WTC11 (cell line): ENCODE measurements around the gene LSM2.

Experiments used
- CREM ChIP-seq: sonication (generic); formaldehyde crosslinking; IDR thresholded peaks from 2 replicates; pipeline ENCODE4 v1.8.1; 2022; ENCODE audit warnings: mild to moderate bottlenecking, missing genetic modification reagents, moderate library complexity
- MXD4 ChIP-seq: fragments of 250-450 bp; sonication (Bioruptor Pico); IDR thresholded peaks from 2 replicates; pipeline ENCODE4 v1.8.0; 2021; ENCODE audit warnings: mild to moderate bottlenecking, moderate library complexity, borderline replicate concordance
- NFYB ChIP-seq: sonication (generic); formaldehyde crosslinking; conservative IDR thresholded peaks from 2 replicates; pipeline ENCODE4 v1.8.0; 2022; ENCODE audit warnings: low read depth, missing genetic modification reagents
- ZNF138 ChIP-seq: sonication (generic); formaldehyde crosslinking; conservative IDR thresholded peaks from 2 replicates; pipeline ENCODE4 v1.8.1; 2022; ENCODE audit warnings: mild to moderate bottlenecking, moderate library complexity, missing genetic modification reagents
- TF ChIP-seq, protein P1 (sequence below): fragments of 200-600 bp; IDR thresholded peaks from 2 replicates; pipeline ENCODE4 v1.8.0; 2022; ENCODE audit warnings: antibody characterized with exemption
- TF ChIP-seq, protein P2 (sequence below): sonication (generic); formaldehyde crosslinking; IDR thresholded peaks from 2 replicates; pipeline ENCODE4 v1.8.0; 2023; ENCODE audit warnings: missing genetic modification reagents, mild to moderate bottlenecking, borderline replicate concordance
- TF ChIP-seq, protein P3 (sequence below): sonication (generic); formaldehyde crosslinking; IDR thresholded peaks from 2 replicates; pipeline ENCODE4 v1.8.0; 2022; ENCODE audit warnings: missing genetic modification reagents

DNA sequence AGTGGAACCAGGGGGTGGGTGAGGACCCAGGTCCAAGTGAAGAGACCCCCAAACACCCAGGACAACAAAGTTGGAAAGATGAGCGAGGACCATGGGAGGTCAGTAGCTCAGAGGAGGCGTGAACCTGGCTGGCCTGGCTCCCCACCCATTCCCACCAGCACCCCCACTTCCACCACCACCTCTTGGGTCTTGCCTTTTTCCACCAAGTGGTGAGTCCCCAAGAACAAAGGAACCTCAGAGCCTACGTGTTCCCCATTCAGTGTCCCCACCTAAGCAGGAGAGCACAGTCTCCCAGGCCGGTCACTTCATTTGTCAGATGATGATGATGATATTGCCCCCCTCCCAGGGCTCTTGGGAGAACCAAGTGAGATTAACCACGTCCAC lies 29.1 kb downstream of the LSM2 start:
- TF ChIP-seq MXD4 (CRISPR knock-in tag) (no peak), NFYB (CRISPR knock-in tag) (no peak), ZNF138 (CRISPR knock-in tag) (no peak), CREM (no peak)
- TF ChIP-seq, protein P1, sequence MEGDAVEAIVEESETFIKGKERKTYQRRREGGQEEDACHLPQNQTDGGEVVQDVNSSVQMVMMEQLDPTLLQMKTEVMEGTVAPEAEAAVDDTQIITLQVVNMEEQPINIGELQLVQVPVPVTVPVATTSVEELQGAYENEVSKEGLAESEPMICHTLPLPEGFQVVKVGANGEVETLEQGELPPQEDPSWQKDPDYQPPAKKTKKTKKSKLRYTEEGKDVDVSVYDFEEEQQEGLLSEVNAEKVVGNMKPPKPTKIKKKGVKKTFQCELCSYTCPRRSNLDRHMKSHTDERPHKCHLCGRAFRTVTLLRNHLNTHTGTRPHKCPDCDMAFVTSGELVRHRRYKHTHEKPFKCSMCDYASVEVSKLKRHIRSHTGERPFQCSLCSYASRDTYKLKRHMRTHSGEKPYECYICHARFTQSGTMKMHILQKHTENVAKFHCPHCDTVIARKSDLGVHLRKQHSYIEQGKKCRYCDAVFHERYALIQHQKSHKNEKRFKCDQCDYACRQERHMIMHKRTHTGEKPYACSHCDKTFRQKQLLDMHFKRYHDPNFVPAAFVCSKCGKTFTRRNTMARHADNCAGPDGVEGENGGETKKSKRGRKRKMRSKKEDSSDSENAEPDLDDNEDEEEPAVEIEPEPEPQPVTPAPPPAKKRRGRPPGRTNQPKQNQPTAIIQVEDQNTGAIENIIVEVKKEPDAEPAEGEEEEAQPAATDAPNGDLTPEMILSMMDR, result no peak
- TF ChIP-seq, protein P2, sequence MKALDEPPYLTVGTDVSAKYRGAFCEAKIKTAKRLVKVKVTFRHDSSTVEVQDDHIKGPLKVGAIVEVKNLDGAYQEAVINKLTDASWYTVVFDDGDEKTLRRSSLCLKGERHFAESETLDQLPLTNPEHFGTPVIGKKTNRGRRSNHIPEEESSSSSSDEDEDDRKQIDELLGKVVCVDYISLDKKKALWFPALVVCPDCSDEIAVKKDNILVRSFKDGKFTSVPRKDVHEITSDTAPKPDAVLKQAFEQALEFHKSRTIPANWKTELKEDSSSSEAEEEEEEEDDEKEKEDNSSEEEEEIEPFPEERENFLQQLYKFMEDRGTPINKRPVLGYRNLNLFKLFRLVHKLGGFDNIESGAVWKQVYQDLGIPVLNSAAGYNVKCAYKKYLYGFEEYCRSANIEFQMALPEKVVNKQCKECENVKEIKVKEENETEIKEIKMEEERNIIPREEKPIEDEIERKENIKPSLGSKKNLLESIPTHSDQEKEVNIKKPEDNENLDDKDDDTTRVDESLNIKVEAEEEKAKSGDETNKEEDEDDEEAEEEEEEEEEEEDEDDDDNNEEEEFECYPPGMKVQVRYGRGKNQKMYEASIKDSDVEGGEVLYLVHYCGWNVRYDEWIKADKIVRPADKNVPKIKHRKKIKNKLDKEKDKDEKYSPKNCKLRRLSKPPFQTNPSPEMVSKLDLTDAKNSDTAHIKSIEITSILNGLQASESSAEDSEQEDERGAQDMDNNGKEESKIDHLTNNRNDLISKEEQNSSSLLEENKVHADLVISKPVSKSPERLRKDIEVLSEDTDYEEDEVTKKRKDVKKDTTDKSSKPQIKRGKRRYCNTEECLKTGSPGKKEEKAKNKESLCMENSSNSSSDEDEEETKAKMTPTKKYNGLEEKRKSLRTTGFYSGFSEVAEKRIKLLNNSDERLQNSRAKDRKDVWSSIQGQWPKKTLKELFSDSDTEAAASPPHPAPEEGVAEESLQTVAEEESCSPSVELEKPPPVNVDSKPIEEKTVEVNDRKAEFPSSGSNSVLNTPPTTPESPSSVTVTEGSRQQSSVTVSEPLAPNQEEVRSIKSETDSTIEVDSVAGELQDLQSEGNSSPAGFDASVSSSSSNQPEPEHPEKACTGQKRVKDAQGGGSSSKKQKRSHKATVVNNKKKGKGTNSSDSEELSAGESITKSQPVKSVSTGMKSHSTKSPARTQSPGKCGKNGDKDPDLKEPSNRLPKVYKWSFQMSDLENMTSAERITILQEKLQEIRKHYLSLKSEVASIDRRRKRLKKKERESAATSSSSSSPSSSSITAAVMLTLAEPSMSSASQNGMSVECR (CRISPR knock-in tag), result no peak
- TF ChIP-seq, protein P3, sequence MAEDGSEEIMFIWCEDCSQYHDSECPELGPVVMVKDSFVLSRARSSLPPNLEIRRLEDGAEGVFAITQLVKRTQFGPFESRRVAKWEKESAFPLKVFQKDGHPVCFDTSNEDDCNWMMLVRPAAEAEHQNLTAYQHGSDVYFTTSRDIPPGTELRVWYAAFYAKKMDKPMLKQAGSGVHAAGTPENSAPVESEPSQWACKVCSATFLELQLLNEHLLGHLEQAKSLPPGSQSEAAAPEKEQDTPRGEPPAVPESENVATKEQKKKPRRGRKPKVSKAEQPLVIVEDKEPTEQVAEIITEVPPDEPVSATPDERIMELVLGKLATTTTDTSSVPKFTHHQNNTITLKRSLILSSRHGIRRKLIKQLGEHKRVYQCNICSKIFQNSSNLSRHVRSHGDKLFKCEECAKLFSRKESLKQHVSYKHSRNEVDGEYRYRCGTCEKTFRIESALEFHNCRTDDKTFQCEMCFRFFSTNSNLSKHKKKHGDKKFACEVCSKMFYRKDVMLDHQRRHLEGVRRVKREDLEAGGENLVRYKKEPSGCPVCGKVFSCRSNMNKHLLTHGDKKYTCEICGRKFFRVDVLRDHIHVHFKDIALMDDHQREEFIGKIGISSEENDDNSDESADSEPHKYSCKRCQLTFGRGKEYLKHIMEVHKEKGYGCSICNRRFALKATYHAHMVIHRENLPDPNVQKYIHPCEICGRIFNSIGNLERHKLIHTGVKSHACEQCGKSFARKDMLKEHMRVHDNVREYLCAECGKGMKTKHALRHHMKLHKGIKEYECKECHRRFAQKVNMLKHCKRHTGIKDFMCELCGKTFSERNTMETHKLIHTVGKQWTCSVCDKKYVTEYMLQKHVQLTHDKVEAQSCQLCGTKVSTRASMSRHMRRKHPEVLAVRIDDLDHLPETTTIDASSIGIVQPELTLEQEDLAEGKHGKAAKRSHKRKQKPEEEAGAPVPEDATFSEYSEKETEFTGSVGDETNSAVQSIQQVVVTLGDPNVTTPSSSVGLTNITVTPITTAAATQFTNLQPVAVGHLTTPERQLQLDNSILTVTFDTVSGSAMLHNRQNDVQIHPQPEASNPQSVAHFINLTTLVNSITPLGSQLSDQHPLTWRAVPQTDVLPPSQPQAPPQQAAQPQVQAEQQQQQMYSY (CRISPR knock-in tag), result no peak
